NCI-H526 (cell line): ENCODE data around the gene MESD.
"Not testable (repeated sequence)": the region's sequence is repeated elsewhere in the genome, so short reads cannot be mapped to it uniquely, and the experiment has no call there.

Source experiments
- DNase-seq, 2 experiments: peaks; one replicate each; lab custom pipeline; 2025; lab: John Stamatoyannopoulos, UW

Gene MESD

DNA sequence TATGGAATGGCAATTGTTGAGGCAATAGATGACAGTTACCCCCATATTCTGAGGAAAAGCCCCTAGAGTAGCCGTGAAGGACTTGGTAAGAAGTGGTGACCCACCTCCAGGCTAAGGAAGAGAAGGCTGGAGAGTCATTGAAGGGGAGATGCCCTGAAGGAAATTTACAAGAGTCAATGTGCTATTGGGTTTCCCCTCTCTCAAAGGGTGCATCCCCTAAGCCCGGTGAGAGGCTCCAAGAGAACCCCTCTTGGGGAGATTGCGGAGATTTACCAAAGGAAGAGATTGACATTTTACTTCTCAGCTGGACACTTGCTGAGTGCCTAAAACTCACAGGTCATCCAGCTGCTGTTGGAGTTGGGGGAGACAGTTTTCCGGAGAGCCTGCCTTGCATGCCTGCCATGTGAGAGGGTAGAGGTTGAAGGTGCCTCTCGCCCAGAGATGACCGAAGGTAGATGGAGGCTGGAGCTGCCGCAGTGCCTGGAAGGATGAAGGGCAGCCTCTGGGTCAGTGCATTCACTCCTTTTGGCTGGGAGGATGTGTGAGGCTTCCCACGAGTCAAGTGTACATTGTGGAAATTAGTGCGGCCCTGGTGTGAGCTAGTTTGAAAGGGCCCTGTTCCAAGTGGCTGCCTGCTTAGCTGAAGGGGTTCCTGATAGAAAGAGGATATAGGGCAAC is 30.7 kb downstream of the MESD start:
- no peak for DNase-seq

DNA sequence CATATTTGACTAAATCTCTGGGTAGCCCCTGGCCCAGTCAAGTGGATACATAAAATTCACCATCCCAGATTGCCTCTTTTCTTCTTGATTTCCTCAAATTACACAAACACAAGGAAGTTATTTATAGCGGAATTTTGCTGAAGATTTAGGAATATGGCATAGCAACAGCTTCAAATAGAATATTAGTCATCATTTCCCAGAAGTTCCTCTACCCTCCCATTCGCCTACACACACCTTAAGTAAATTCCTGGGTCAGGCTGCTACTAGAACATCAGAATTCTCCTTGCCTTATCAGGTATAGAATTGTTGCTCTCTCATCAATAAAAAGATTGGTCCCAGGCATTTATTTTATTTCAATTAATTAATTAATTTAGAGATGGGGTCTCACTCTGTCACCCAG is 31.6 kb downstream of the MESD start:
- no peak for DNase-seq

DNA sequence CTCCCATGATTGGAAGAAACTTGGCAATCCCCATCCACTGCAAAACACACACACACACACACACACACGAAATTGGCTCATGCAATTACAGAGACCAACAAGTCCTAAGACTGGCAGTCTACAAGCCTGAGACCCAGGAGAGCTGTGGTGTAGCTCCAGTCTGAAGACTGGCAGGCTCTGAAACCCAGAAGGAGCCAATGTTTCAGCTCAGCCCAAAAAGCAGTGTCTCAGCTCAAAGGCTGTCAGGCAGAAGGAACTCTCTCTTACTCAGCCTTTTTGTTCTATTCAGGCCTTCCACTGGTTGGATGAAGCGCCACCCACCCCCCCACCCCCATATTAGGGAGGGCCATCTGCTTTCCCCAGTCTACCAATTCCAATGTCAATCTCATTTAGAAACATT is 32.1 kb downstream of the MESD start:
- no peak for DNase-seq

DNA sequence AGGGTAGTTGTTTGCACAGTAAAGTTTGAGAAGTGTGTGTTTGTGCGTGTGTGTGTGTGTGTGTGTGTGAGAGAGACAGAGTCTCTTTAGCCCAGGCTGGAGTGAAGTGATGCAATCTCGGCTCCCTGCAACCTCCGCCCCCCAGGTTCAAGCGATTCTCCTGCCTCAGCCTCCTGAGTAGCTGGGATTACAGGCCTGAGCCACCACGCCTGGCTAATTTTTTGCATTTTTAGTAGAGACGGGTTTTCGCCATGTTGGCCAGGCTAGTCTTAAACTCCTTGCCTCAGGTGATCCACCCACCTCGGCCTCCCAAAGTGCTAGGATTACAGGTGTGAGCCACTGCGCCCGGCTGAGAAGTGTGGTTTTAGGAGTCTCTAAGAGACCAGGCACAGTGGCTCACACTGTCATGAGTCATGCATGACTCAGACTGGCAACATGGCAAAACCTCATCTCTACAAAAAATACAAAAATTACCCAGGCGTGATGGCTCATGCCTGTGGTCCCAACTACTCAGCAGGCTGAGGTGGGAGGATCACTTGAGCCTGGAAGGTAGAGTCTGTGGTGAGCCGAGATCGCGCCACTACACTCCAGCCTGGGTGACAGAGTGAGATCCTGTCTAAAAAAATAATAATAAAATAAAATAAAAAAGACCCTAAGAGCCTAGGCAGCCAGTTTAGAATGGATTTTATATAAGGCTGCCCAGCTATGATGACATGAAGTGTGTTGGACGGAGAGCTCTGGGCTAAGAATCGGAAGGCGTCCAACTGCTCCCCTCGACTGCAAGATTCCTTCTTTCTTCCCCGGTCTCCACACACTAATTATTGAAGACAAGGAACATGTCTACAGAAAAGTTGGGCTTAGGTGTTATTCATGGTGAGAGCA is 33.8 kb downstream of the MESD start:
- not testable (repeated sequence) for DNase-seq

DNA sequence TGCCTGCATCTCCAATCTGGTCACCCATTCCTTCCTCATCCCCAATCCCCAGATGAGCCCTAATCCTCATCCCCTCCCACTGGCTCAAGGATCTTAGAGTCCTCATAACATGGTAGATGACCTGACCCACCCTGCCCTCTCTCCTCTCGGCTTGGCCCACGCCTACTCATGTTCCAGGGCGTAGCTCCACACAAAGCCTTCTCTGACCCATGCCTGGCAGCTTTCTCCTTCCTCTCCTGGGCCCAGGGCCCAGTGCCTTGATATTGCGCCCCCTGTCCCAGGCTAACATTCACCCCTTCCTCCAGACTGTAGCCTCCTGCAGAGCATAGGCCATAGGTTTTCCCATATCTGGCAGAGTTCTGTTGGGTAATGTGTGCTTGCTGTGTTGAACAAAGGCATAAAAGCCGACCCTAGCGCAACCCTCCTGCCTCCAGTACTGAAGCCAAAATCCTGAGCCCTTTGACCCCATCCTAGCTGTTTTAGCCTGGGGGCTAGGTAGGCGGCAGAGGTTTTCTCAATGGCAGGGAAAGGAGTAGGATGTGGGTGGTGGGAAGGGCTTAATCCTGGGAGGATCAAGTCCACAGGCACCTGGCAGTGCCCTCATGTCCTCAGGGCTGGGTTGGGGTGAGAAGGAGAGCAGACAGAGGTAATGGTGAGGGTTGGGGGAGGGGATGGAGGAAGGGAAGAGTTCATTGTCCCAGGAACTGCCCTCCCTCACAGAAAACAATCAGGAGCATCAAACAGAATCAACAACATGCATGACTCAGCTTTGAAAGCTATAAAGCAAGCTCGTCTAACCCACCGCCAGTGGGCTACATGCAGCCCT is 35.5 kb downstream of the MESD start:
- DNase-seq: no peak

DNA sequence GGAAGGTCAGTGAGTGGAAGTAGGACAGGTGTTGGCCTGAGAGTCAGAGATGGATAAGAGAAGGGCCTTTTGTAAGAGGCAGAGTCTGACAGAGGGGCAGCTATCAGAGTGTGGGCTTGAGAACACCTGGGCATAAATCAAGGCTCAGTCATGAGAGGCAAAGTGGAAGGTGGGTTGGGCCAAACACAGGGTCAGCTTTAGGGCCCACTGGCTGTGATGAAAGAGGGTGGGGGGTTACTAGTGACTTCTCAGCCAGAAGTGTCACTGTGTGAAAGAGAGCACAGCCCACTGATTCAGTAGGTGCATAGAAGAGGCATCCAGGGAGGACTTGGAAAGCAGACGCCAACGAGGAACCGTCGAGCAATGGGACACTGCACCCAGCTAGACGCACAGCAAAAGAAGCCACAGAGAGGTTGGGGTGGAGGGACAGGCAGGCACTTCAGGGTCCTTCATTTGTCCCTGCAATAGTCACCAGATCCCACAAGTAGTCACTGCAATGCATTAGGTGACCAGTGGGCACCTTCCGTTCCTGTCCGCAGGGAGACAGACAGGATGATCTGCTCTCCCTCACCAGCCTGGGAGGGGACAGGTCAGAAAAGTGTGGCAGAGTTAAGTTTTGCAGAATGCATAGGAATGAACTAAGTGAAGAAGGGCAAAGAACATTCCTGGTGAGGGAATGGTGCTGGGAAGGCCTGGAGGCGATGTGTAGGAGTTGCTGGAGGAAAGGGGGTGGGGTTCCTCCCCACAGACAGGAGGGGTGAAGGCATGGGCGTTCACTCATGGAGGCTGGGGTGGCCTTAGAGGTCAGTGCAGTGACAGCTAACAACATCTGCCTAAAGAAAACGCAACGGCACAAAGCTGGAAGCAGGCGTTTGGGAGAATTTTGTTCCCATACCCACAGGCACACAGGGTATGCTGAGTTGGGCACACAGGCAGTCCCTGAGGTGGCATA is 36.3 kb downstream of the MESD start:
- DNase-seq: no peak

DNA sequence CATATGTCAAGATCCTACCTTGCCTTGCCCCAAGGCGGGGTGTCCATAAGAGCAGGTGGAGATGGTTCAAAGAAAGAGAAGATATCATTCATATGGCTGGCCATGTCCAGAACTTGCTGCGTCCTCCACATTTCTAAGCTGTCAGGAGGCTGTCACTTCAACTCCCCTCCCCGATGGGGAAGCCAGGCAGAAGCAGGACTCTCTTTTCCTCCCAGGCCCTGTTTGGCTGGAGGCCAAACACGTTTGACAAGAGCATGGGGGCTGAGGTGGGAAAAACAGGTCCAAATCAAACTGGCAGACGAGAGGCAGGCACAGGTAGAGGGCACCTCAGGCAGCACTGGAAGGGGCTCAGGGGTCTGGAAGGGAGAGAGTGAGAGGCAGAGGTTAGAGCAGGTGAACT is 37.7 kb downstream of the MESD start:
- DNase-seq: no peak

DNA sequence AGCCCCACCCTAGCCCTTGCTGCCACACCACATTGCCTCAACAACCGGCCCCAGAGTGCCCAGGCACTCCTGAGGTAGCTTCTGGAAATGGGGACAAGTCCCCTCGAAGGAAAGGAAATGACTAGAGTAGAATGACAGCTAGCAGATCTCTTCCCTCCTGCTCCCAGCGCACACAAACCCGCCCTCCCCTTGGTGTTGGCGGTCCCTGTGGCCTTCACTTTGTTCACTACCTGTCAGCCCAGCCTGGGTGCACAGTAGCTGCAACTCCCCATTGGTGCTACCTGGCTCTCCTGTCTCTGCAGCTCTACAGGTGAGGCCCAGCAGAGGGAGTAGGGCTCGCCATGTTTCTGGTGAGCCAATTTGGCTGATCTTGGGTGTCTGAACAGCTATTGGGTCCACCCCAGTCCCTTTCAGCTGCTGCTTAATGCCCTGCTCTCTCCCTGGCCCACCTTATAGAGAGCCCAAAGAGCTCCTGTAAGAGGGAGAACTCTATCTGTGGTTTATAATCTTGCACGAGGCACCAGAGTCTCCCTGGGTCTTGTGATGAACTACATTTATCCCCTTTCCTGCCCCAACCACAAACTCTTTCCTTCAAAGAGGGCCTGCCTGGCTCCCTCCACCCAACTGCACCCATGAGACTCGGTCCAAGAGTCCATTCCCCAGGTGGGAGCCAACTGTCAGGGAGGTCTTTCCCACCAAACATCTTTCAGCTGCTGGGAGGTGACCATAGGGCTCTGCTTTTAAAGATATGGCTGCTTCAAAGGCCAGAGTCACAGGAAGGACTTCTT is 39.1 kb downstream of the MESD start:
- no peak for DNase-seq

DNA sequence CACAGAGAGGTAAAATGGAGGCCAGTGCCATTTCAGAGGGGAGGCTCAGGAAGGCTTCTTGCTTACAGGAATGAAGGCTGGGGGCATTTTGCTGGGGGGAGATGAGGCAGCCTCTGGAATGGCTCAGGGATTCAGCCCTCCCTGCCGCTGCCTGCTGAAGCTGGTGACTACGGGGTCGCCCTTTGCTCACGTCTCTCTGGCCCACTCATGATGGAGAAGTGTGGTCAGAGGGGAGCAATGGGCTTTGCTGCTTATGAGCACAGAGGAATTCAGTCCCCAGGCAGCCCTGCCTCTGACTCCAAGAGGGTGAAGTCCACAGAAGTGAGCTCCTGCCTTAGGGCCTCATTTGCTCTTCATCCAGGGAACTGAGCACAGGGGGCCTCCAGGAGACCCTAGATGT is 39.9 kb downstream of the MESD start:
- no peak for DNase-seq

DNA sequence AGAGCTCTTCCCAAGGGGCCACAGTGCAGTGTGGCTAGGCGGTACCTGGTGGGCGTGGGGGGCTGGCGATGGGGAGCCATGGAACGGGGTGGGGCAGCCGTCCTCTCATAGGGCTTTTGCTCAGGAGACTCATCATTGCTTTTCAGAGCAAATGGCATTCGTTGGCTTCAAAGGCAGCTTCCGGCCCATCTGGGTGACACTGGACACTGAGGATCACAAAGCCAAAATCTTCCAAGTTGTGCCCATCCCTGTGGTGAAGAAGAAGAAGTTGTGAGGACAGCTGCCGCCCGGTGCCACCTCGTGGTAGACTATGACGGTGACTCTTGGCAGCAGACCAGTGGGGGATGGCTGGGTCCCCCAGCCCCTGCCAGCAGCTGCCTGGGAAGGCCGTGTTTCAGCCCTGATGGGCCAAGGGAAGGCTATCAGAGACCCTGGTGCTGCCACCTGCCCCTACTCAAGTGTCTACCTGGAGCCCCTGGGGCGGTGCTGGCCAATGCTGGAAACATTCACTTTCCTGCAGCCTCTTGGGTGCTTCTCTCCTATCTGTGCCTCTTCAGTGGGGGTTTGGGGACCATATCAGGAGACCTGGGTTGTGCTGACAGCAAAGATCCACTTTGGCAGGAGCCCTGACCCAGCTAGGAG is 40.8 kb downstream of the MESD start:
- DNase-seq: no peak

DNA sequence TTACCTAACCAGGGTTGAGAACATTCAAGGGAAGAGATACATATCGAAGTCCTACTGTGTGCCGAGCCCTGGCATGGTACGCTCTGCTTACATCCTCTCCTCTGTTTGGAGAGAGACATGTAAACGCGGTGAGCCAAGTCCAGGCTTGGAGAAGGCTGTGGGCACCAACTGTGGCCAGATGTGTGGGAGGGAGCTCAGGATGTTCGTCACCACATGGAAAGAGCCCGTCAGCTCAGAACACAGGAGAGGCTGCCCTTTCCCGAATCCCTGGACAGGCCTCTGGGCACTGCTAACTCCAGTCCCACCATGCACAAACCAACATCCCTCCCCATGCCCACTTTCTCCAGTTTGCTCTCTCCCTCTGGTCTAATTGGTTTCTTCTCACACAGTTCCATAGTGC is 43.0 kb downstream of the MESD start:
- DNase-seq: no peak

DNA sequence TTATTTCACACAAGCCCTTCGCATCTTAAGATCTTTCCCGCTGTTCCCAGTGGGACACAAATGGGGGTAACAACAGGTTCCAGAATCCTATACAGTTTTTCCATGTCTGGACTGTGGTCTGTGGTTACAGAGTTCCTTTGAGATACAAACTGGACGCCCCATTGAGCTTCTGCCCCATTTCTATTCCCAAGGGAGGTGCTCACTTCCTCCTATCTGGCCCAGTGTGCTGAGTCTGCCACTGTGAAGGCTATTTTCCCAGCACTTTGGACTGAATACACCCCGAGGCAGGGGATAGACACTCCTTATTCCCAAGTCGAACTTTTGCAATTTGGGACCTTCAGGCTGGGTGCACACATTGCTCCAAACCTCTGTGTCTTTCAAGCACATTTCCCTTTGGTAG is 44.0 kb downstream of the MESD start:
- no peak for DNase-seq

DNA sequence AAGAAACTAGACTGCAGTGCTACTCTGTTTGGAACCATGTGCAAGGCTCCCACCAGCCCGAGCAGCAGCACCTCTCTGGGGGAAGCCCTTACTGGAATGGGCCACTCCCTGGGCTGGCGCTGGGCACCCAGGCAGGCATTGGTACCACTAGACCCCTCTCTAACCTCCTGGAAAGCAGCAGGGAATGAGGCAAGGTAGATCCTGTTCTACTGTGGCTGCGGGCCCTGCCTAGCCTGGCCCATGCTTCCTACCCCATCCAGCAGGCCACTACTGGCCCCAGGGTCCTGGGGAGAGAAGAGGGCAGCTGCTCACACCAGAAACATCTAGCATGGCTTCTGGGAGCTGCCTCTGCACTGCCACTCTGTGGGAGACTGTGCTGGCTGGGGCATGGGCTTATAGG is 44.8 kb downstream of the MESD start:
- no peak for DNase-seq

DNA sequence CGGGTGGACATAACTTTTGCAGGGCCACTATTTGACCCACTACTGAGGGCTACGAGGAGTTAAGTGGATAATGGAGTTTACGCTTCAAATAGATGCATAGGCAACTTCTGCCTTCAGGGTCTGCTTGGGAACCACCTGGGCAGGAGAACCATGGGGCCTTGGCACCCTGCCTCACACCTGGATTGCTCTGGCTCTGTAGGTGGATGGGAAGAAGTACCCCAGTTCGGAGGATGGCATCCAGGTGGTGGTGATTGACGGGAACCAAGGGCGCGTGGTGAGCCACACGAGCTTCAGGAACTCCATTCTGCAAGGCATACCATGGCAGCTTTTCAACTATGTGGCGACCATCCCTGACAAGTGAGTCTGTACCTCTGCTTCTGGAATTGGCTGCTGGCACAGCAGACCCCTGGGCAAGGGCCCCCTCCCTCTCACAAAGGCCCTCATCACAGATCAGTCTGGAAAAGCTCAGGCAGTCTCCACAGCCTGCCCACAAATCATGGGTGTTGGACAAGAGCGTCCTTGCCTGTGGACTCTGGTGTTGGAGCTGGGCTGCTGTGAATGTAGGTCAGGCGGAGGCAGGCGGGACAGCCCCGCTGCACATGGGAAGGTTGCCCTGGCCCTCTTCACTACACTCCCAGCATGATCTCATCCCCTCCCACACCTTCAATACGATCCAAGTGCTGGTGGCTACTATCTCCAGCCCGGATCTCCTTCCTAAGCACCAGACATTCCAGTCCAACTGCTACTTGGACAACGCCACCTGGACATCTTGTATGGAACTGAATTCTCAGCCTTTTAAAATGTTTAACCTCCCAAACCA is 46.7 kb downstream of the MESD start:
- DNase-seq: no peak

DNA sequence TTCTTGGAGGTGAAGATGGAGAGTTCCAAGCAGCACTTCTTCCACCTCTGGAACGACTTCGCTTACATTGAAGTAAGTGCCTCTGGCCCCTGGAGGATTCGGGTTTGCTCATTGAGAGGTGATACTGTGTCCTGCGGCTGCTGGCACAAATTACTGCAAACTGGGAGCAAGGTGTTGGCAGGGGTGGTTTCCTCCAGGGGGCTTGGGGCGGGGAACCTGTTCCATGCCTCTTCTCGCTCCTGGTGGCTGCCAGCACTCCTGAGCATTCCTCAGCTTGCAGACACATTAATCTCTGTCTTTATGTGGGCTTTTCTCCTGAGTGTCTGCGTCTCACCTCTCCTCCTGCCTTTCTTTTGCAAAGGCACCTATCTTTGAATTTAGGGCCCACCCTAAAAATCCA is 47.4 kb downstream of the MESD start:
- no peak for DNase-seq

DNA sequence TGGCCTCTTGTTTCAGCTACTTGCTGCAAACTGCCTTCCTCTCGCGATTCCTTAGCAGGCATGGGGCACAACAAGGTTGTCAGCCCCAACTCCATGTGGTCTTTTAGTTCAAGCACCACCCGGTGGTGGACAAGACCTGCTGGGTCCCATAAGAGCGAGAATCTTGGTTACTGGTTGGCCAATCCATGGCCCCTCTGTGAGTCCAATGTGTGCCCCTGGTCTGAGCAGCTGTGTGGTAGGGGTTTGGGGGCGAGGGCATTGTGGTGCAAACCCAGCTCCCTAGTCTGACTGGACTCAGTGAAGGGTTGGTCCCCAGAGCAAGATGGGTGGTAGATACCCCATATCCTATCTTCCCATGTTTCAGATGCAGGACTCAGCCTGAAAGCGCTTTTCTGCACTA is 48.8 kb downstream of the MESD start:
- no peak for DNase-seq

DNA sequence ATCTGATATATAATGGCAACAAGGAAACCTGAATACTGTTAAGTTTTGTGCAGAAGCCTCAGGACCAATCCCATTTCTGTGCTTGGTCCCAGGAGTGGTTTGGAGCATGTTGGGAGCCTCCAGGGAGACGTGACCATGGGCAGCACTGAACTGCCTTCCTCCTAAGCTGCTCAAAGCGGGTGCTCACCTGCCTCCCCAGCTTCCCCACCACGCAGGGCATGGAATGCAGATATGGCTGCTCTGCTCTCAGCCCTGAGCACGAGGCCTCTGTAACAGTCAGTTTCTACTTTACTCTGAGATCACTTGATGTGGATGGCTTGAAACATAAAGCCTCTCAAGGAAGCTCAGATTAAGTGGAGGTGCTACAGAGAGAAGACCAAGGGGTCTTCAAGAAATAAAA is 49.3 kb downstream of the MESD start:
- DNase-seq: no peak

DNA sequence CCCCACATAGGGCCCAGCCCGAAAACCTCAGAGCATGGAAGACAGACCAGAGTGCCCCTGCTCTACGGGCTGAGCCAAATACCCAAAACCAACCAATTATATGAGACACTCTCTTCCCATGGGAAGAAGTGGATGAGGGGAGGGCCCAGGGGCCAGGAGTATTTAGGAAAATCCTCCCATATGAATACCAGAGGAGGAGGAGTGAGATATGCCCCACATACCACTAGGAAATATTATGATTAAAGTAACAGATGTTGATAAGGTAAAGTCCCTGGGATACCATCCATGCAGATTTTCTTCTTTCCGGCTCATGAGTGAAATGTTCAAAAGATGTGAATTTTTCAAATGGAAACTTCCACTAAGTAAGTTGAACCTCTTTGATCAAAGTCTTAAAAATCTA is 50.4 kb downstream of the MESD start:
- DNase-seq: no peak

DNA sequence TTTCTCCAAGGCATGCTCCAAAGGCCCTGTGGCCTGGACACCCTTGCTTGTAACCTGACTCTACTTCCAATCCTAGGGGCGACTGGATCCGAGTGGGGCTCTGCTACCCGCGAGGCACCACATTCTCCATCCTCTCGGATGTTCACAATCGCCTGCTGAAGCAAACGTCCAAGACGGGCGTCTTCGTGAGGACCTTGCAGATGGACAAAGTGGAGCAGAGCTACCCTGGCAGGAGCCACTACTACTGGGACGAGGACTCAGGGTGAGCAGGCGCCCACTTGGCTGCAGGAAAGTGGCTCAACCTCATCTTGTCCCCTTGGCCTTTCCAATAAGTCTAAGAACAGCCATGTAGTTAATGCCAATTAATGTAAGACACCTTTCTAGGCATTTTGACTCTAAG is 51.9 kb downstream of the MESD start:
- no peak for DNase-seq
